ENCODE results near the gene SPINDOC.

Gene SPINDOC

DNA sequence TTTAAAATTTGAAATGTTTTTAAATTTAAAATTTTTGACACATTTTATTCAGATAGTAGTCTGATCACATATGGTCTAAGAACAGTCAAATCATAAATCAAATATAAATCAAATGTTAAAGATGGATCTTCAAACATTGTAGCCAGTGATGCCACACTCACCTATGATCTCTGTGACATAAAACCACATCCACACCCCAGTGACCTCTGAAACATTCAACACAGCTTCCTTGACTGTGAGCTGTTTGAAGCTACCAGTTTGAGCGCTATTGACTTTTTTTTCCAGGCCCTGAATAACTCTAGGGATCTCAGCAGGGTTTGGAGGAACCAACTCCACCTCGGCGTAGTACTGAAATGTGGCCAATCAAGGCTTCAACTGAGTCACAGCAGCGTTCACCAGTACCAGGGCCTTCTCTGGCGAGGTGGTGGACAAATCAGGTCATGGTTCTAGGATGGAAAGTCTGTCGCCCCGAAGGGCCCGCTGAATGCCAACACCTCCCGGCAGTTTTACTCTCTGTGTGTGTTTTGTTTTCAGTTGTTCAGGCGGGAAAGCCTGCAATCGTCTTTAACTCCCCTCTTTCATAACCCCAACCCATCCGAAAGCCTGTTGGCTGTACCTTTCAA is 21.4 kb downstream of the SPINDOC start:
- DNase-seq, result no peak

DNA sequence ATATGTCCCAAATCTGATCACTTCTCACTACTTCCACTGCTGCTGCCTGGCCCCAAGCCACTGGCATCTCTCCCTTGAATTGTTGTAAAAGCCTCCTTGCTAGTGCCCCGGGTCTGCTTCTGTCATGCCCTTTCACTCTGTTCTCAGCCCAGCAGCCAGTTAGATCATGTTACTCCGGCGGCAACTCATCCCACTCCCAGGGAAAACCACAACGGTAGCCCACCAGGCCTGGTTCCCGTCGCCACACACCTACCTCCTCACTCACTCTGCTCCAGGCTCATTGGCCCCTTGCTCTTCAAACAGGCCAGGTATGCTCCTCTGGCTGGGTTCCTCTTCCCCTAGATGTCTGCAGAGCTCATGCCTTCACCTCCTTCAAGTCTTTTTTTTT is 21.9 kb downstream of the SPINDOC start:
- no peak for DNase-seq

DNA sequence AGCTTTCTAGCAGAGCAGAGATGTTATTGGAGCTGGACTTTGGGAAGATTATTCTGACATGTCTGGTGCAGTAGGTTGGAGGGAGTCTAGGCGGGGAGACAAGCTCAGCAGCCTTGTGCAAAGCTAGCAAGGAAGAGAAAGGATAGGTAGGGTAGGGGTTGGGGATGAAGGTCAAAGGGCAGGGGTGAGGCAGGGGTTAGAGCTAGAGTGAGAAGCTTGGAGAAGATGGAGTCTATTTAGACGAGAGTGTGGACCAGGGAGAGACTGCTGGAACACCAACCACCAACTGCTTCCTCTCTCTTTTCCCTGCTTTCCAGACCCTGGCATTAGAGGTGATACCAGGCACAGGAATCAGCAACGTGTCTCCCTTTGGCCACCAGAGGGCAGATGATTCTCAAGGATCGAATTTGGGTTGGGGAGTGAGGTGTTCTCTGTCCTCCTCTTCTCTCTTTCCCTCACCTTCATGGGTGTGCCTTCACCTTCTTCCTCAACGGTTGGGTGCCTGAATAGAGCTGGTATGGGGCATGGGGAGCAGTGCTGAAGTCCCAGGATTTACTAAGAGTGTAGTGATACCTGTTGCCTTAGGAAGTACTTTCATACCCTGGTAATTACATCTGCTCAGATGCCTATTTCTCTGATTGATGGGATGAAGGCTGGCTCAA is 23.9 kb downstream of the SPINDOC start:
- DNase-seq, result peak; percentile 81

DNA sequence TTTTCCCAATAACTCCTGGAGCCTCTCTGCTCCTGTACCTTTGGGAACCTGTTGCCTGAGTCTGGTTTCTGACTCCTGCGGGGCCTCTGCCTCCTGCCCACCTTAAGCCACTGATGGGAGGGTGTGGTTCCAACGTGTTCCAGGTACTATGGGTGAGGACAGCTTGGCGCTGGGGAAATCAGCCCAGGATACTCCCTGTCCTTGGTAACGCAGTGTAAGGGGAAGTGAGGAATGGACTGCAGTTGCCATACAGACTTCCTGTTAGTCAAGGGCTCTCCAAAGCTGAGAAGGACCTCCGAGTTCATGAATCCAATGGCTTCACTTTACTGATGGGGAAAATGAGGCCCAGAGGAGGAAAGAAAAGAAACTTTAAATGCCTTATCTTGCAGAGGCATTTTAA is 24.5 kb downstream of the SPINDOC start:
- DNase-seq, result no peak

DNA sequence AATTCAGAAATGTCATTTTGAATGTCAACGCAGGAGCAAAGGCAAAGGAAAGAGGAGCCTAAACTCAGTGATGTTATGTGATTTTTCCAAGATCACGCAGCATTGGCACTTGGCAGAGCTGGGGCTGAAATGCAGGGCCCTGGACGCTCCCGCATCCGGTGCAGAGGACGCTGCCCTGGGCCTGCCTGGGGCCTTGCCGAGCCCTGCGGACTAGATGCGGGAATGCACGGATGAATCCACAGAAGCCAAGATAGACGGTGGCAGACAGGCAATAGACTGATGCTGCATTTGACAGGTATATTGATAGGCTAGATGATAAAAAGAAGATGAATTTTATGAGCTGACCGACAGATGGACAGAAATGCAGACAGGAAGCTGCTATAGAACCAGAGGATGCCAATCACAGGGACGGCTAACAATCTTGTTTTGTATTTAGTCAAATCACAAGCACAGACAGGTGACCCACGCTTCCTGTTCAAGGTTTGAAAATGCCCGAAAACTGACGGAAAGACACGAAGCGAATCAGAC is 25.0 kb downstream of the SPINDOC start:
- DNase-seq, result no peak

DNA sequence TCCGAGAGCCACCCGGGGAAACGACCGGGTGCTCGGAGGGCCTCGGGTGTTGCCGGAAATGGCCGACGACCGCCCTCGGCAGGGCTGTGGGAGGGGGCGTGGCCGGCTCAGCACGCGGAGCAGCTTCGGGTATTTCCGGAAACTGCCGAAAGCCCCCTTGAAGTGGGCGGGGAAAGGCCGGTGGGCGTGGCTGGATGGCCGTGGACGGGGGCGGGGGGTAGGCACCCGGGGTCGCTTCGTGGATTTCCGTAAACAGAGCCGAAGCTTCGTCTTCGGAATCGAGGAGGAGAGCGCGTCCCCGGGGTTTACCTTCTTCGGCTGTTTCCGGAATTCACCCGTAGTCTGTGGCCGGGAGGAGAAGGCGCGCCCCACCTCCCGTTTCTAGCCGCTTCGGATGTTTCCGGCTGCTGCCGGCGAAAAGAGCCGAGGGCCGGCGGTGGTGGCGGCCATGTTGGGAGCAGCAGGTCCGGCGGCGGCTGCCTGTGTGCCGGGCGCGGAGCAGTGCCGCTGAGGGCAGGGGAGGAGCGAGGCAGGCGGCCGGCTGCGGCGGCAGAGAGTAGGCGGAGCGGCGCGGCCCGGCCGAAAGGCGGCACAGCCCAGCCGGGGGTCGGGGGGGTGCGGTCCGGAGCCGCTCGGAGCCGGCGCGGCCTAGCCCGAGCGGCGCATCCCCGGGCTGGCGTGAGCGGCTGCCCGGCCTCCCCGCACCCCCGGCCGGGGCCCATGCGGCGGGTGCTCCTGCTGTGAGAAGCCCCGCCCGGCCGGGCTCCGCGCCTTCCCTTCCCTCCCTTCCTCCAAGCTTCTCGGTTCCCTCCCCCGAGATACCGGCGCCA is 25.6 kb downstream of the SPINDOC start, which contains the start of gene MARK2:
MARK2 (plus strand) TSS at position 433 of the 830 bp plus-strand sequence; CDS start at position 830, 397 bp downstream.
- peak; percentile 100 for DNase-seq

DNA sequence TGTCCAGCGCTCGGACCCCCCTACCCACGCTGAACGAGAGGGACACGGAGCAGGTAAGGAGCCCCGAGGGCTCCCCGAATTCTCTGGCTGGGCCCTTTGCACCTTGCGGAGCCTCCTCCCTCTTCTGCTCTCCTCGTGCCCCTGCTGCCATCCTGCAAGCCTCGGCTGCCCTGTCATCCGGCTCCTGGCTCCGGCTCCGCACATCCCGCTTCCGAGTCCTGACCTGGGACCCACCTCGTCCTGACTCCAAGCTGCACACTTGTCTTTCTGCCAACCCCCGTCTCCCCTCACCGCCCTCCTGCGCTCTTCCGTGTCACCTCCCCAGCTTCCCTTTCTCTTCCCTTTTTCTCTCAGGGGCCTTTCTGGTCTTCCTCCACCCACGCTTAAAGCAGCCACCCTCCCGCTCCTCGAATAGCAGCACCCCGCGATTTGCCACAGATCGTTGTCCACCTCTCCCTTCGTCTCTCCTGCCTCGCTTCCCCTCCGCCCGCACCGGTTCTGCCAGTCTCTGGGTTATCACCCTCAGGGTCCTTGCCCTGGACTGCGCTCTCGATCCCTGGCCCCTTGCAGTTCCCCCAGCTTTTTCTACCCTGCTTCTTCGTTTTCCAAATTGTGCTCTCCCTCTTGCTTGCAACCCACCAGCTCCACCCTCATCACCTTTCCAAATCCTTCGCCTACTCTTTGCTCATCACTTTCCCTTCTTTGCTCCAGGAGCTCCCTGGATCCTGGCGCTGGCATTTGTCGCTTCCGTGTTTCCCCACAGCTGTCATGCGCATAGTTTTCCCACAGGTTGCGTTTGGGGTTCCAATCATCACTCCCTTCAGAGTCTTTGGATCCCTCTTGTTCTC is 26.5 kb downstream of the SPINDOC start:
- DNase-seq, result no peak

DNA sequence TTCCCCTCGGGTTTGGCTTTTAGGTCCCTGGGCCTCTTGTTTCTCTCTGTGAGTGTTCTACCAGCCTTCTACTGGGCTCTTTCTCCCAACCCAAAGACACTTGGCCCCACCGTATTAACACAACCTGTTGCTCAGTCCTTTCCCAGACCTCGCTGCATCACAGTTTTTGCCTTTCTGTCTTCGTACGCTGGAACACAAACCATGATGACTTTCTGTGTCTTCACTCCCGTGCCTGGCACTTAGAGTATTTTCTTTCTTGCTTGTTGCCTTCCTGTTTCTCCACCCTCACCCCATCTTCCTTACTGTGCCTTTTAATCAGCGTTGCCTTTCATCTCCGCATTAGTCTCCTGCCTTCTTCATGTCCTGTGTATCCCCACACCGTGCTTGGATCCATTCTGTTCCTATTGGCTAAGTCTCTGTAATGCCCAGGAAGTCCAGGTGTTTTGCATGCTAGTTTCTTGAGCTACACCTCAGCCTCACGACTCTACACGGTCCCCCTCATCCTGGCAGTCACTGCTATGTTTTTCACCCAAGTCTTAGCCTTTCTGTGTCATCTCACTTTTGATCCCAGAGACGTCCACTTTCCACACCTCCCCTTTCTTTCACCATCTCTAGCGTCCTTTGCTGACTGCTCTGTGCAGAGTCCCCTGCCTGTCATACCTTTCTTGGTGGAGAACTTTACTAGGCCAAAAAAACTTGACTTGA is 27.3 kb downstream of the SPINDOC start:
- no peak for DNase-seq

DNA sequence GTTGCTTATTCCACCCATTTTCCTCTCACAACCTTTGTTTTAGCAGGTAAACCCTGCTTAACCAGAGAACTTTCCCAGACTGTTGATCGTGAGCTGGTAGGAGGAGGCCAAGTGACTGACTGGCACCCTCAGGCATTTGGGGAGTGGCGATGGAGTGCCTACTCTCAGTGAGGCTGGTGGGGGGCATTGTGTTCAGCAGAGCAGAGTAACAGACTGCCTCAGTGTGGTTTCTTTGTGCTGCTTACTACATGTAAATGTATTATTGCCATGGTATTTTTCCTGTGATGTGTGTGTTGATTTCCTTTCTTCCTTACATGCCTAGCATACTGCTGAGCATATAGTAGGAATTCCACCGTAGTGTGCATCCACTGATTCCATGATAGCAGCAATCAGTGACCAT is 28.3 kb downstream of the SPINDOC start:
- DNase-seq, result no peak

DNA sequence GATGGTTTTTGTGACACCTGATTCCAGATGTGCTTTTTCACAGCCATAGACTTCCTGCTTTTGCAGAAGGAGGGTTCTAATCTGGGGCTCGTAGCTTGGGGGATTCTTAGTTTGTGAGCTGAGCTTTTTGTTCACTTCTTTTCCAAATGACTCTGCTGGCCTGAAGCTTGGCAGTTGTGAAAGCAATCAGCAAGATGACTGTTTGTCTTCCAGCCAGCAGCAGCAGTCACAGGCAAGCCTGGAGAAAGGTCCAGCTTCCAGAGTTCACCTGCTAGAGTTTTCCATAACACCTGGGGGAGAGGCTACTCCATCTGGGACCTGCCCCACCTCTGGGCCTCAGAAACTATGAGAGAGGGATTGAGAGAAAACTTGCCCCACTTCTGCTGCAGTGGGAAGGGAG is 29.8 kb downstream of the SPINDOC start:
- DNase-seq, result no peak

DNA sequence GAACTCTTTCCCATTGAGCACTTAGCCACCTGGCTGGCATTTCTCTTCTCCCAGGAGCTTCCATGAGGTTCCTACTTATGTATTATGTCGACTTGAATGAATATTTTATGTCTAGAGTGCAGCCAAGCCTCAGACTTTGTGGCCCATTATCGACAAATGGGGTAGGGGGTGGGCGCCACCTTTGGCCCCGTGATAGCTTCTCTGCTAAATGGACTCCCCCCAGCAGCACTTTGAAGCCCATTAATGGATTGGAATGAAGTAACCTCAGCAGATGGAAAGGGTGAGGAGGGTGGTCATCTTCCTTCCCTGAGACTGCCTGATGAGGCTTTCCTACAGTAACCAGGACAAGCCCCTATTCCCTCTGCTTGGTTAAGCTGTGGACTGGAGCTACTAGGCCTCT is 31.6 kb downstream of the SPINDOC start:
- DNase-seq, result no peak

DNA sequence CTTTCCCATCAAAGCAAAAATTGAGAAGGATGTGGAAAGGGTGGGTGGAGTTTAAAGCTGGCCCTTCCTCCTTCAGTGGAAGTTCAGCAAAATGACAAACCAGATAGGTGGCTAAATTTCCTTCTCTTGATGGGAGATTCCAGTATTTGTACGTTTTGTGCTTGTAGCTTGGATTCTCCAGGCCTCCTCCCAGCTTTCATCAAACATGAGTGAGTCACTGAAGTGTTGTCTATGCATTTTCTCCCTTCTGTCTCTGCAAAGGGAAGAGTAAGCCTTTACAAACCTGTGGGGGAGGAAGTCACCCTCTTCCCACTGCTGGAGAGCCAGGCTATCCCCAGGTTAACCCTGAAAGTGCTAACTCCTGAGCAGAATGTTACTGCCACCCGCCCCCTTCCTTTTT is 32.0 kb downstream of the SPINDOC start:
- no peak for DNase-seq

DNA sequence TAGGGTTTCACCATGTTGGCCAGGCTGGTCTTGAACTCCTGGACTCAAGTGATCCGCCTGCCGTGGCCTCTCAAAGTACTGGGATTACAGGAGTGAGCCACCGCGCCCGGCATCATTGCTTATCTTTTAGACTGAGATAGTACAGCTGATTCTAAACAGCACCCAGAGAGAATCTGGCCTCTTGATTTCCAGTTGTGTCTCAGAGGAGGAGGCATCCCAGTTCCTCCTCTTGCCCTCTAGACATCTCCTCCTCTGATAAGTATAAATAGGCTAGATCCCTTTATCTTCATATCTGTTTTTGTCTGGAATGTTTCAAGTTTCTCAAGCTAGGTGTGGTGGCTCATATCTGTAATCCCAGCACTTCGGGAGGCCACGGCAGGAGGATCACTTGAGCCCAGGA is 32.7 kb downstream of the SPINDOC start:
- no peak for DNase-seq

DNA sequence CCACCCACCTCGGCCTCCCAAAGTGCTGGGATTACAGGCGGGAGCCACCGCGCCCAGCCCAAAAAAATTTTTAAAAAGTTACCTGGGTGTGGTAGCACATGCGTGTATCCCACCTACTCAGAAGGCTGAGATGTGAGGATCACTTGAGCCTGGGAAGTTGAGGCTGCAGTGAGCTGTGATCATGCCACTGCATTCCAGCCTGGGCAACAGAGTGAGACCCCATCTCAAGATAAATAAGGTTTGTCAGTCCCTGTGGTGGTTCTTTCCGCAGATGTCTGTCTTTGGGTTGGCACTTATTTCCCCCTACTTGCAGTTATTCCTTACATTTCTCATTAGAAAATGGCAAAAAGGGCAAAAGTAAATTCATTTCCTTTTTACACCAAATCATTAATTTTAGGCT is 33.6 kb downstream of the SPINDOC start:
- no peak for DNase-seq

DNA sequence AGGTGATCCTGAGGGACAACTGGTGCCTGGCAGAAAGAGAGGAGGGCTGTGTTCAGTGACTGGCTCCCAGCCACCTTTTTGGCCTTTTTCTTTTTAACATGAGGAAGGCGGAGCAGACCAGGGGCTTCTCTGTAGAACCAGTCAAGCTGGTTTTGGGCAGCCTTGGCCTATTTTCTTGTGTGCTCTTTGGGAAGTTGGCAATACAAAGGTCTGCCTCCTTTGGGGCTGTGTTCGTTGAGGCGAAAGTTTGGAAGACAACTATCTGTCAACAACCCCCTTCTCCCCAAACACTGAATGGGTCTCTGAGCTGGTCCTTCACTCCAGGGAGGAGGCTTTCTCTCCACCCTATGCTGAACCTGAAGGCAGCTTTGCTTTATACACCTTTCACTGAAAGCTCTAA is 34.1 kb downstream of the SPINDOC start:
- no peak for DNase-seq

DNA sequence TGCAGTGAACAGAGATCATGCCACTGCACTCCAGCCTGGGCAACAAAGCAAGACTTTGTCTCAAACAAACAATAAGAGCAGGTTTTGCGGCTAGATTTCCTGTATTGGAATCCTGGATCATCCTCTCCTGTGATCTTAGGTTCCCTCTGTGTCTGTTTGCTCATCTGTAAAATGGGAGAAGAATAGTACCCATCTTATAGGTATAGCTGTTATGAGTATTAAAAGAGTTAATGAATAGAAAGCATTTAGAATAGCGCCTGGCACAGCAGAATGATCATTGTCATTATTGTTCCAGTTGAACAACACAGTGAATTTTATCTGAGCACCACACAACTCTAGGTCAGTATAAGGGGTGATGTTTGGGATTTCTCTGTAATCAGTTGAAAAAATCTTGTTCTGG is 36.4 kb downstream of the SPINDOC start:
- no peak for DNase-seq

DNA sequence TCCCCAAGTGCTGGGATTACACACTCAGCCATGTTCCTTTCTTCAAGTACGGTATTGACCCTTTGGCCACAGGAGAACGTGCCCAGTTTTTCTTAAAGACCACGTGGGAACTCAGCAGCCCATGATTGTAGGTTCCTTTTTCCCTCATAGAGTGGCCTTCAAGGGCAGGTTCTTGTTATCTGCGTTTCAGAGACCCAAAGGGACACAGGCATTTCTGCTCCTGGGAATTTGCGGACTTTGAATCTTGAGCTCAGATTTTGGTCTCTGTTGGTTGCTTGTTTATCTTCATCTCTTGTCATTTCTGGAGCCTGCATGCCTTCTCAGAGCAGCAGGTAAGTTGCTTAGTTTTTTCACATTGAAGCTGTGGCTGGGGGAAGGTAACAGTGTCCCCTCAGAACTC is 37.7 kb downstream of the SPINDOC start:
- DNase-seq, result no peak

DNA sequence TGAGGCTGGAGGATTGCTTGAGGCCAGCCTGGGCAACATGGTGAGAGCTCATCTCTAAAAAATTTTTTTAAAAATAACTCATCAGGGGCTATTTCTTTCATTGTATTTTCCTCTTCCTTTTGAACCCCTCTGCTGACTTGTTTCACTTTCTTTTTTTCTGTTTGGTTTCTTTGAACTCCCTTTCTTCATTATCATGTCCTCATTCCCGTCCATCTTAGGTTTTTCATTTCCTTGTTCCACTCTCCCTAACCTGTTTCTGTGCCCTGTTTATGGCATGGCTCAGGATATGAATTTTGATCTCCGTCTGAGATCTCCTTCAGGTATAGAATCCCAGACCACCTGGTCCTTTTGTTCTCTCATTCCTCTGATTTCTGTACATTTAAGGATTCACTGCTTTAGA is 38.1 kb downstream of the SPINDOC start:
- DNase-seq, result no peak

DNA sequence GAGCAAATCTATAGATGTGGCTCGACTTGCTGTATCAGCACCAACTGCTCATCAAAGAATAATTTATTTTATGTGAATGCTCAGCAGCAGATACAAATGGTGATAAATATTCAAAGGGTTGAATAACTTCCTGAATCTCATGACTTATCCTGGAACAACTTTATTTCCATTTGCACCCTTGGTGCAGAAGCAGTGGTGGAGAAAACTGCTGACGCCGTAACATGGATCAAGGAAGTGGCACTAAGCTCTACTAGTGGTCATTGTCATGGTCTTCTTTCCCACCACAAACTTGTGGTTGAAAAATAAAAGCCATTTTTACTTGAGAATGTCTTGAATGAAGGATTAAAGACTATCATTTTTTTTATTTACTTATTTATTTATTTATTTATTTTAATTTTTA is 40.2 kb downstream of the SPINDOC start:
- no peak for DNase-seq

DNA sequence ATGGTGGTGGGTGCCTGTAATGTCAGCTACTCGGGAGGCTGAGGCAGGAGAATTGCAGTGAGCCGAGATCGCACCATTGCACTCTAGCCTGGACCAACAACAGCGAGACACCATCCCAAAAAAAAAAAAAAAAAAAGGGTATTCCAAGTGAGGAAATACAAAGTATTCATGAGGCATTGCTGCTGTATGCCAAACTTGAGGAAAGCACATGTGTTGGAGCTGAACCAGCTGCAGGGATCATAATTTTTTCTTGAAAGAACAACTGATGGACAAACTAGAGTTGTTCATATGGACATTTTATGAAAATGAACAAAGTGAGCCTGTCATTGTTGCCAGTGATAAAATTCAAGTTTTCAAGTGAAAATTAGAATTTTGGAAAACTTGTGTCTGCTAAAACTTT is 41.4 kb downstream of the SPINDOC start:
- DNase-seq, result no peak

DNA sequence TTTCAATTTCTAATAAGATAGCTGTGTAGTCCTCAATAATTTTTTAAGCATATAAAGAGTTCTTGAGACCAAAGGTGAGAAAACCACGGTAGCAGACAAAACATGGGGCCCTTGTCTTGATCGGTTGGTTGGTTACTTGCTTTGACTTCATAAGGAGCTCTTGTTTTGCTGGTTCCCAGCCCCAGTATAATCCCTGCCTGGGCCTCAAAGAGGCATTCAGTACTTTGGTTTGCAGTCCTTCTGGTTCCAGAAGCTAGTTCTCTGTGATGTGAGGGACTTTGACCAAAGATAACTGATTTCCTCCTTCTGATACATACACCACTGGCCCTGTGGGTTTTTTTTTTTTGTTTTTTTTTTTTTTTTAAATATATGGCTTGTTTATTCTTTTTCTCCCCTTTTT is 42.7 kb downstream of the SPINDOC start:
- DNase-seq, result no peak
